GM21423 (cell line): ENCODE data around the gene SRGAP3.
A peak's percentile ranks its signal among the peaks of the same experiment; 100 is the strongest.

Experiments used
- ATAC-seq: cut with Tn5 transposase; IDR thresholded peaks from one replicate; pipeline ENCODE4 v1.9.1; 2021; ENCODE audit warnings: mild to moderate bottlenecking, moderate library complexity; ENCODE audit not compliant: unreplicated experiment

SRGAP3 gene

GRCh38 chr3:8945890-8946600 is 303.4 kb downstream of the SRGAP3 start:
- no peak for ATAC-seq

GRCh38 chr3:8942746-8943488 is 306.5 kb downstream of the SRGAP3 start:
- ATAC-seq: no peak

- ATAC-seq: no peak
Observed at GRCh38 chr3:8942115-8942514, 307.3 kb downstream of the SRGAP3 start.

GRCh38 chr3:8938021-8938420 is 311.4 kb downstream of the SRGAP3 start:
- ATAC-seq: peak; percentile 60

GRCh38 chr3:8937064-8938020 is 312.1 kb downstream of the SRGAP3 start:
- ATAC-seq: no peak

- ATAC-seq: no peak
Observed at GRCh38 chr3:8932507-8932906, 316.9 kb downstream of the SRGAP3 start.

GRCh38 chr3:8931342-8931741 is 318.1 kb downstream of the SRGAP3 start:
- ATAC-seq: no peak
